Esophagus squamous epithelium (tissue), 5 donors: ENCODE data around the gene KCNK4. TPM values are rescaled to one million over a fixed set of nuclear protein-coding genes. Genes with fewer than 3 reads are reported as not detected.

Experiments
- DNase-seq: peaks from one replicate; lab custom pipeline; 2025; lab: John Stamatoyannopoulos, UW
- H3K27ac ChIP-seq, 4 donors: fragments of 200-600 bp; sonication (generic); one replicate each; pipeline ENCODE4 v1.5.1; 2016 to 2019; ENCODE audit warnings: mild to moderate bottlenecking in 1 of 4
- H3K27me3 ChIP-seq, 4 donors: fragments of 200-600 bp; sonication (generic); 1 replicate in 3 of 4; 2 replicates in 1 of 4; pipeline versions ENCODE4 v1.5.1 to v1.6.0; 2017 to 2021; ENCODE audit warnings: antibody characterized with exemption in 1 of 4
- H3K36me3 ChIP-seq, 3 donors: fragments of 200-600 bp; sonication (generic); one replicate each; pipeline ENCODE4 v1.5.1; 2016 to 2019
- H3K4me1 ChIP-seq, 3 donors: fragments of 200-600 bp; sonication (generic); one replicate each; pipeline ENCODE4 v1.5.1; 2017 to 2019
- H3K4me3 ChIP-seq, 4 donors: fragments of 200-600 bp; sonication (generic); 1 replicate in 3 of 4; 2 replicates in 1 of 4; pipeline ENCODE4 v1.5.1; 2016 to 2019; ENCODE audit warnings: mild to moderate bottlenecking in 2 of 4, moderate library complexity in 1 of 4
- H3K9me3 ChIP-seq, 3 donors: fragments of 200-600 bp; sonication (generic); one replicate each; pipeline ENCODE4 v1.5.1; 2016 to 2019
- CTCF ChIP-seq, 6 experiments: fragments of 450-650 bp in 4 of 6; fragments of 200-600 bp in 2 of 6; sonication (generic) in 2 of 6; IDR thresholded peaks; one replicate each; pipeline ENCODE4 v1.5.1; 2016 to 2019; ENCODE audit warnings: antibody characterized with exemption in 6 of 6, mild to moderate bottlenecking in 4 of 6, moderate library complexity in 4 of 6
- POLR2A ChIP-seq, 4 donors: fragments of 450-650 bp; IDR thresholded peaks; one replicate each; pipeline ENCODE4 v1.6.1; 2017; ENCODE audit warnings: antibody characterized with exemption in 4 of 4, mild to moderate bottlenecking in 4 of 4, moderate library complexity in 3 of 4
- WGBS, 2 donors: methylation state at CpG; one replicate each; pipeline ENCODE4 v1.1.5; 2018; 5-methylcytosine and 5-hydroxymethylcytosine counted together
- intact Hi-C: fragments of 100-400 bp; cut with DNase I; formaldehyde crosslinking; loops from one replicate; pipeline ENCODE4 v1.15.0; 2022
- total RNA-seq, 4 donors: library from RNA; depleted of rRNA; stranded (reverse); fragments of >200 nt; gene quantifications; one replicate each; pipeline ENCODE4 v1.1.0, GENCODE V29; 2016
- donor health status: DM: yes; HTN: yes; CAD: no.

KCNK4 gene
- total RNA-seq, 4 donors from 2014 or later = not detected

DNA sequence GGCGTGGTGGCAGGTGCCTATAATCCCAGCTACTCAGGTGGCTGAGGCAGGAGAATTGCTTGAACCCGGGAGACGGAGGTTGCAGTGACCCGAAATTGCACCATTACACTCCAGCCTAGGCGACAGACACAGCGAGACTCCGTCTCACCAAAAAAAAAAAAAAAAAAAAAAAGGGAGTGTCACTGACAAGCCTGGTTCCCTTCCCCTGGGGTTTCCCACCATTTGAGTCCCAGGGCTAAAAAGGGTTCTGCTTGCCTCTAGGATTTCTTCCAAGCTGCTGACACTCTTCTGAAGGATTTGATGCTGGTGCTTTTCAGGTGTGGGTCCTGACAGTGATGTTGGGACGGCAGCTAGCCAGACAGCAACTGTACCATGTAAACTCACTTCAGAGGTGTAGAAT, 47.6 kb downstream of the KCNK4 start:
- H3K9me3 ChIP-seq = no peaks in the 10 kb centered on the region
- 75 to 83% methylated on average over 1 to 4 of the region's 8 CpGs for WGBS, 2 donors
- H3K27ac ChIP-seq = peak overlapping the region; percentile 10 to 88 (median 36)
- peaks cover 21 to 76% (median 22%) of the 10 kb centered on the region in 3 donors for H3K4me1 ChIP-seq
- intact Hi-C loops = no loop called here
- no peak for DNase-seq
- no peak overlapping the region for H3K4me3 ChIP-seq
- no peaks in the 10 kb centered on the region for H3K36me3 ChIP-seq
- TF ChIP-seq CTCF (IDR thresholded peaks at IDR 0.05) (no peak), POLR2A (IDR thresholded peaks at IDR 0.05) (no peak)
- H3K27me3 ChIP-seq = no peaks in the 10 kb centered on the region

DNA sequence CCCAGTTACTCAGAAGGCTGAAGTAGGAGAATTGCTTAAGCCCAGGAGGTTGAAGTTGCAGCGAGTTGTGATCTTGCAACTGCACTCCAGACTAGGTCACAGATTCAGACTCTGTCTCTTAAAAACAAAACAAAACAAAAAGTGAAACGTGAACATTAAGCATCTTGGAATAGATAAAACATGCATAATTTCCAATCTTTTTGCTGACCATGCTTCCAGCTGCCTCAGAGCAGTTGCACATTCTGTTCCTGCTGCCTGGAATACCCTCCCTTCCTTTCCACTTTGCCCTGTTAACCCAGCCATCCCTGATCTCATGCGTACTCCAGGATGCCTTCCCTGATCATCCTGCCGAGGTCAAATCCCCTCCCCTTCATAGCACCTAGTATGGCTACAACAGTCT, 48.2 kb downstream of the KCNK4 start:
- Histone ChIP-seq H3K27ac (peak overlapping the region; percentile 10 to 88 (median 62)), H3K27me3 (no peaks in the 10 kb centered on the region), H3K4me3 (peak overlapping the region in 1 of 4 donors; percentile 37), H3K36me3 (no peaks in the 10 kb centered on the region), H3K9me3 (no peaks in the 10 kb centered on the region), H3K4me1 (peaks cover 21 to 76% (median 22%) of the 10 kb centered on the region in 3 donors)
- WGBS, 2 donors = 46 to 61% methylated on average over 4 of the region's 4 CpGs
- intact Hi-C loops = no loop called here
- DNase-seq = no peak
- TF ChIP-seq CTCF (IDR thresholded peaks at IDR 0.05) = no peak
- TF ChIP-seq POLR2A (IDR thresholded peaks at IDR 0.05) = no peak

DNA sequence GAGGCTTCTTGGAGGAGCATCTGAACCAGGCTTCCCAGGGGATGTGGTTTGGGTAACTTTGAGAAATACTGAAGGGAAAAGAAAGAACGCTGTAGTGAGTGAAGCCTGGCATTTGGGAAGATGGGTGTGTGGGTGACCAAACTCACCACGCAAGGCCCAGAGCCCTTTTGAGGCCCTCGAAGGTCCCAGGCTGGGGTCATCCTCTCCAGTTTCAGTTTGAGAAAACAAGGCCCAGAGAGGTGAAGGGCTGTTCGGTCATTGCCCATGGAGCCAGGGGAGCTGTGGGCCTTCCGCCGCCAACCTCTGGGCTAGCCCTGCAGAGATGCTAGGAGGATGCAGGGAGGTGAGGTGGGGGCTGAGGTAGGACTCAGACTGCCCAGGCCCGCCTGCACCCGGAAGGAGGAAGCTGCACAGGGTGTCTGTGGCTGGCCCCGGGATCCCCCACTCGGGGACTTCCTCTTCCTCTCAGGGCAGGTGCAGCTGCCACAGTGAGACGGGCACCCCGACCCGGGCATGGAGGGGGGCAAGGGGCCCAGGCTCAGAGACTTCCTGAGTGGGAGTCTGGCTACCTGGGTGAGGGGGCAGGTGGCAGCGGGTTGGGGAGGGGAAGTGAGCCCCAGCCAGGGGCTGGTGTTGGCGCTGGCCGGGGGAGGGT, 48.8 kb downstream of the KCNK4 start, which contains the start of gene CCDC88B:
TSS of gene CCDC88B (plus strand) at position 451 of the 655 bp plus-strand sequence. CDS start at position 514, 63 bp downstream.
- intact Hi-C loops = no loop called here
- no peaks in the 10 kb centered on the region for H3K36me3 ChIP-seq
- peak; percentile 50 for DNase-seq
- H3K4me3 ChIP-seq = peak within 1 kb of the TSS in 3 of 4 donors; percentile 29 to 56 (median 37)
- peak within 1 kb of the TSS; percentile 29 to 88 (median 62) for H3K27ac ChIP-seq
- H3K4me1 ChIP-seq = peaks cover 21 to 70% (median 22%) of the 10 kb centered on the region in 3 donors
- 59 to 61% methylated on average over 7 to 8 of the region's 16 CpGs for WGBS, 2 donors
- no peaks in the 10 kb centered on the region for H3K27me3 ChIP-seq
- TF ChIP-seq CTCF (IDR thresholded peaks at IDR 0.05) (no peak), POLR2A (IDR thresholded peaks at IDR 0.05) (peak in 1 of 4 donors; percentile 8)
- no peaks in the 10 kb centered on the region for H3K9me3 ChIP-seq

GRCh38 chr11:64340671-64341335, 49.7 kb downstream of the KCNK4 start:
- Histone ChIP-seq H3K9me3 (no peaks in the 10 kb centered on the region), H3K4me1 (peaks cover 17 to 62% (median 19%) of the 10 kb centered on the region in 3 donors), H3K4me3 (peak overlapping the region in 3 of 4 donors; percentile 29 to 56 (median 37)), H3K27ac (peak overlapping the region; percentile 29 to 88 (median 62)), H3K27me3 (no peaks in the 10 kb centered on the region), H3K36me3 (no peaks in the 10 kb centered on the region)
- TF ChIP-seq CTCF (IDR thresholded peaks at IDR 0.05) = no peak
- TF ChIP-seq POLR2A (IDR thresholded peaks at IDR 0.05) = no peak
- intact Hi-C loops = no loop called here
- no peak for DNase-seq
- 47 to 51% methylated on average over 9 to 27 of the region's 33 CpGs for WGBS, 2 donors

DNA sequence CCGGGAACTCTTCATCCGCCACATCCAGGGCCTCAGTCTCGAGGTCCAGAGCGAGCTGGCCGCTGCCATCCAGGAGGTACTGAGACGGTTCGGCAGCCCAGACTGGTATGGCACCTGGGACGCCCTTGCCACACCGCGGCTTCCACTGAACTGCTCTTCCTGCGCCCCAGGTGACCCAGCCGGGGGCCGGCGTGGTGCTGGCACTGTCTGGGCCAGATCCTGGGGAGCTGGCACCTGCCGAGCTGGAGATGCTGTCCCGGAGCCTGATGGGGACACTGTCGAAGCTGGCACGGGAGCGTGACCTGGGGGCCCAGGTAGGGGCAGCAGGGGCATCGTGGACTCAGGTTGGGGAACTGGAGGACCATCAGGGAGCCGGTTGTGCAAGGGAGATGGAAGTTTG, 50.3 kb downstream of the KCNK4 start:
- H3K4me1 ChIP-seq = peaks cover 17 to 57% (median 19%) of the 10 kb centered on the region in 3 donors
- WGBS, 2 donors = 42 to 87% methylated on average over 3 to 4 of the region's 21 CpGs
- intact Hi-C loops = no loop called here
- H3K4me3 ChIP-seq = no peak overlapping the region
- no peaks in the 10 kb centered on the region for H3K9me3 ChIP-seq
- H3K27ac ChIP-seq = peak overlapping the region in 1 of 4 donors; percentile 79
- no peaks in the 10 kb centered on the region for H3K27me3 ChIP-seq
- no peak for DNase-seq
- H3K36me3 ChIP-seq = no peaks in the 10 kb centered on the region
- TF ChIP-seq POLR2A (IDR thresholded peaks at IDR 0.05) = no peak
- TF ChIP-seq CTCF (IDR thresholded peaks at IDR 0.05) = no peak
